ENCODE data around the gene CRELD2. TPM values are rescaled to one million over a fixed set of nuclear protein-coding genes. Genes with fewer than 3 reads are reported as not detected.

The CRELD2 gene
- total and polyA plus RNA-seq, 2 of the 13 experiments (the other 11 are each of a cell fraction or from before 2014, with no cell fraction given), result 17.2 to 44.7 TPM

GRCh38 chr22:49948958-49949913 lies 30.8 kb downstream of the CRELD2 start (continued):
- TF ChIP-seq ZHX2 (IDR thresholded peaks at IDR 0.05; ENCODE audit: low read depth) (0 out of 2 replicates have a peak, but pooled peaks have one; percentile 13), ZHX2 (CRISPR knock-in tag; IDR thresholded peaks at IDR 0.05; ENCODE audit: borderline replicate concordance) (0 out of 2 replicates have a peak, but pooled peaks have one; percentile 48), MXI1 (IDR thresholded peaks at IDR 0.05; ENCODE audit: borderline replicate concordance, low read depth, low read length) (peak; percentile 8; the same call in 1 of the 3 replicates), ZNF512 (CRISPR knock-in tag; IDR thresholded peaks at IDR 0.05) (no peak), IRX3 (CRISPR knock-in tag; IDR thresholded peaks at IDR 0.05; ENCODE audit: borderline replicate concordance, low read depth) (no peak), ZNF775 (CRISPR knock-in tag; IDR thresholded peaks at IDR 0.05; ENCODE audit: borderline replicate concordance) (no peak), ZBTB26 (CRISPR knock-in tag; IDR thresholded peaks at IDR 0.05; ENCODE audit: borderline replicate concordance) (peak; percentile 22), ZNF274 (CRISPR knock-in tag; IDR thresholded peaks at IDR 0.05) (peak; percentile 61; the same call in 1 of the 2 replicates), HIC2 (CRISPR knock-in tag; IDR thresholded peaks at IDR 0.05; ENCODE audit: low read depth) (peak; percentile 93), PAWR (CRISPR knock-in tag; IDR thresholded peaks at IDR 0.05; ENCODE audit: borderline replicate concordance) (no peak), FOXA3 (CRISPR knock-in tag; IDR thresholded peaks at IDR 0.05) (peak; percentile 73), ZNF264 (CRISPR knock-in tag; IDR thresholded peaks at IDR 0.05) (peak; percentile 83; the same call in 1 of the 2 replicates)
- TF ChIP-seq, protein P1, sequence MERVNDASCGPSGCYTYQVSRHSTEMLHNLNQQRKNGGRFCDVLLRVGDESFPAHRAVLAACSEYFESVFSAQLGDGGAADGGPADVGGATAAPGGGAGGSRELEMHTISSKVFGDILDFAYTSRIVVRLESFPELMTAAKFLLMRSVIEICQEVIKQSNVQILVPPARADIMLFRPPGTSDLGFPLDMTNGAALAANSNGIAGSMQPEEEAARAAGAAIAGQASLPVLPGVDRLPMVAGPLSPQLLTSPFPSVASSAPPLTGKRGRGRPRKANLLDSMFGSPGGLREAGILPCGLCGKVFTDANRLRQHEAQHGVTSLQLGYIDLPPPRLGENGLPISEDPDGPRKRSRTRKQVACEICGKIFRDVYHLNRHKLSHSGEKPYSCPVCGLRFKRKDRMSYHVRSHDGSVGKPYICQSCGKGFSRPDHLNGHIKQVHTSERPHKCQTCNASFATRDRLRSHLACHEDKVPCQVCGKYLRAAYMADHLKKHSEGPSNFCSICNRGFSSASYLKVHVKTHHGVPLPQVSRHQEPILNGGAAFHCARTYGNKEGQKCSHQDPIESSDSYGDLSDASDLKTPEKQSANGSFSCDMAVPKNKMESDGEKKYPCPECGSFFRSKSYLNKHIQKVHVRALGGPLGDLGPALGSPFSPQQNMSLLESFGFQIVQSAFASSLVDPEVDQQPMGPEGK (CRISPR knock-in tag; IDR thresholded peaks at IDR 0.05), result peak; percentile 99

Measured in HepG2 (cell line).